Fibroblast of skin of scalp (primary cell): ENCODE measurements around the gene FIG4.

Experiments
- DNase-seq: peaks from one replicate; pipeline ENCODE4 v3.0.0-alpha.2; 2013

FIG4 gene

GRCh38 chr6:109762166-109762565 is 71.1 kb downstream of the FIG4 start:
- no peak for DNase-seq

GRCh38 chr6:109762769-109763441 is 71.8 kb downstream of the FIG4 start:
- DNase-seq = peak; percentile 51

GRCh38 chr6:109766167-109766566 is 75.1 kb downstream of the FIG4 start:
- DNase-seq = no peak

- peak; percentile 78 for DNase-seq
These were observed 76.9 kb downstream of the FIG4 start for GRCh38 chr6:109767961-109768360.

GRCh38 chr6:109768485-109768884 is 77.4 kb downstream of the FIG4 start:
- peak; percentile 44 for DNase-seq

GRCh38 chr6:109769213-109769612 is 78.1 kb downstream of the FIG4 start:
- no peak for DNase-seq

- no peak for DNase-seq
These were observed 79.0 kb downstream of the FIG4 start for GRCh38 chr6:109770047-109770446.

- no peak for DNase-seq
These were observed 79.7 kb downstream of the FIG4 start for GRCh38 chr6:109770779-109771178.

GRCh38 chr6:109771939-109772755 is 81.1 kb downstream of the FIG4 start:
- peak; percentile 42 for DNase-seq

- peak; percentile 77 for DNase-seq
These were observed 81.9 kb downstream of the FIG4 start for GRCh38 chr6:109772883-109773431.

GRCh38 chr6:109781001-109781400 is 89.9 kb downstream of the FIG4 start:
- no peak for DNase-seq

GRCh38 chr6:109782491-109782999 is 91.4 kb downstream of the FIG4 start:
- DNase-seq = no peak

- no peak for DNase-seq
These were observed 92.3 kb downstream of the FIG4 start for GRCh38 chr6:109783250-109783986.

GRCh38 chr6:109787312-109787711 is 96.2 kb downstream of the FIG4 start:
- DNase-seq = no peak

- DNase-seq = no peak
These were observed 97.6 kb downstream of the FIG4 start for GRCh38 chr6:109788687-109789086.

- DNase-seq = peak; percentile 85
These were observed 99.0 kb downstream of the FIG4 start for GRCh38 chr6:109790131-109790530.

GRCh38 chr6:109791301-109791700 is 100.2 kb downstream of the FIG4 start:
- DNase-seq = peak; percentile 40

GRCh38 chr6:109793021-109793420 is 101.9 kb downstream of the FIG4 start:
- DNase-seq = no peak

- peak; percentile 93 for DNase-seq
These were observed 102.7 kb downstream of the FIG4 start for GRCh38 chr6:109793792-109794191.

GRCh38 chr6:109794201-109794923 is 103.3 kb downstream of the FIG4 start:
- peak; percentile 66 for DNase-seq

GRCh38 chr6:109795994-109796555 is 105.0 kb downstream of the FIG4 start:
- peak; percentile 63 for DNase-seq

- no peak for DNase-seq
These were observed 108.0 kb downstream of the FIG4 start for GRCh38 chr6:109799129-109799528.
